Right renal cortex interstitium (tissue), 3 donors: ENCODE measurements around the gene KRTAP4-4. TPM values are rescaled to one million over a fixed set of nuclear protein-coding genes. Genes with fewer than 3 reads are reported as not detected.
"Not testable (repeated sequence)": the region's sequence is repeated elsewhere in the genome, so short reads cannot be mapped to it uniquely, and the experiment has no call there.

Experiments
- DNase-seq, 3 donors: peaks; one replicate each; pipeline ENCODE4 v3.0.0-alpha.2; 2013; ENCODE audit warnings: low read depth in 3 of 3, low spot score in 2 of 3
- polyA plus RNA-seq, 3 donors: library from polyadenylated mRNA; unstranded; fragments of 120-200 nt; gene quantifications; one replicate each; pipeline ENCODE4 v1.2.1, GENCODE V29; 2013; ENCODE audit not compliant: insufficient read length in 3 of 3

KRTAP4-4 gene
- polyA plus RNA-seq, 3 donors: not detected

- not testable (repeated sequence) for DNase-seq
Measured at GRCh38 chr17:41148971-41149651, 11.4 kb downstream of the KRTAP4-4 start.

- DNase-seq: no peak
Measured at GRCh38 chr17:41147531-41148204, 12.9 kb downstream of the KRTAP4-4 start.

- no peak for DNase-seq
Measured at GRCh38 chr17:41145261-41145660, 15.3 kb downstream of the KRTAP4-4 start.

GRCh38 chr17:41144846-41145245 lies 15.7 kb downstream of the KRTAP4-4 start:
- no peak for DNase-seq

GRCh38 chr17:41141361-41141760 lies 19.2 kb downstream of the KRTAP4-4 start:
- no peak for DNase-seq

GRCh38 chr17:41140360-41141131 lies 20.0 kb downstream of the KRTAP4-4 start, which contains the start of gene KRTAP4-6:
Gene KRTAP4-6, minus strand, starts transcription at chr17:41140544. Its CDS starts 57 bp downstream, at chr17:41140487.
- DNase-seq: no peak

GRCh38 chr17:41139865-41140264 lies 20.7 kb downstream of the KRTAP4-4 start:
- DNase-seq: not testable (repeated sequence)

- DNase-seq: no peak
Measured at GRCh38 chr17:41133880-41134735, 26.4 kb downstream of the KRTAP4-4 start.

GRCh38 chr17:41131979-41132378 lies 28.6 kb downstream of the KRTAP4-4 start:
- no peak for DNase-seq

GRCh38 chr17:41127371-41127770 lies 33.2 kb downstream of the KRTAP4-4 start:
- DNase-seq: no peak

GRCh38 chr17:41126412-41126811 lies 34.1 kb downstream of the KRTAP4-4 start:
- no peak for DNase-seq

GRCh38 chr17:41125064-41125463 lies 35.5 kb downstream of the KRTAP4-4 start:
- DNase-seq: no peak

- DNase-seq: not testable (repeated sequence)
Measured at GRCh38 chr17:41123991-41124371, 36.6 kb downstream of the KRTAP4-4 start, which contains the start of gene KRTAP4-12. Gene KRTAP4-12, minus strand, starts transcription at chr17:41124182. Its CDS starts 60 bp downstream, at chr17:41124122.

GRCh38 chr17:41123292-41123990 lies 37.1 kb downstream of the KRTAP4-4 start:
- DNase-seq: not testable (repeated sequence)

- DNase-seq: no peak
Measured at GRCh38 chr17:41121742-41122141, 38.8 kb downstream of the KRTAP4-4 start.

GRCh38 chr17:41119696-41120690 lies 40.6 kb downstream of the KRTAP4-4 start:
- DNase-seq: not testable (repeated sequence)

- DNase-seq: no peak
Measured at GRCh38 chr17:41118721-41119120, 41.8 kb downstream of the KRTAP4-4 start.

- DNase-seq: not testable (repeated sequence)
Measured at GRCh38 chr17:41117846-41118386, 42.6 kb downstream of the KRTAP4-4 start, which contains the start of gene KRTAP4-11. Gene KRTAP4-11, minus strand, starts transcription at chr17:41118373. Its CDS starts 58 bp downstream, at chr17:41118315.
